ENCODE data around the gene GAB4. TPM values are rescaled to one million over a fixed set of nuclear protein-coding genes. Genes with fewer than 3 reads are reported as not detected.

GAB4 gene
- total RNA-seq, 1 donor from 2014 or later = not detected

DNA sequence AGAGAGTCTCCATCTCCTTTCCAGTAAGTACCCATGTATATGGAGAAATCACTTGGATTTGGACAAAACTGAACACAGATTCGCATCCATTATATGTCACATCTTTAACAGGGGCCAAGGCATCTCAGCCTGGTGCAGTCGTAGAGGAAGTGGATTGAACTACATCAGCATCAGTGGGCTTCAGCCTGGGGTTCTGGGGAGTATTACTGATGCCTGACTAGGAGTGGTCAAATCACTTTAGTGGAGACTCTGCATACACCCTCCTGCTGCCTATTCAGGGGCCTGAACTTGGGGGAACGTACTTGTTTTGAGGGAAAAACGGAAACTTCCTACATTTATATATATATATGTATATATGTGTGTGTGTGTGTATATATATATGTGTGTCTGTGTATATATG, 72.8 kb downstream of the GAB4 start:
- FAIRE-seq (no peak), DNase-seq (ENCODE audit: low read depth) (no peak)
- Mint-ChIP-seq H3K27ac (ENCODE audit: unreplicated experiment) (no peak overlapping the region), H3K4me3 (ENCODE audit: unreplicated experiment) (no peak overlapping the region), H3K36me3 (ENCODE audit: low read depth, unreplicated experiment) (no peaks in the 10 kb centered on the region), H3K27me3 (ENCODE audit: low read depth, unreplicated experiment) (peaks cover 13% of the 10 kb centered on the region), H3K4me1 (ENCODE audit: low read depth, unreplicated experiment) (no peaks in the 10 kb centered on the region), H3K9me3 (ENCODE audit: unreplicated experiment) (peaks cover 3% of the 10 kb centered on the region)
- Histone ChIP-seq H2AFZ (ENCODE audit: low read depth, low read length) (no peak overlapping the region), H3K4me1 (ENCODE audit: insufficient read depth, low read length) (no peaks in the 10 kb centered on the region), H3K4me3 (ENCODE audit: insufficient read depth, low read depth, low read length) (no peak overlapping the region), H4K20me1 (ENCODE audit: insufficient read depth, low read length) (no peaks in the 10 kb centered on the region), H3K36me3 (ENCODE audit: insufficient read depth, low read length) (no peaks in the 10 kb centered on the region), H3K9me3 (ENCODE audit: insufficient read depth, low read depth, low read length) (no peaks in the 10 kb centered on the region), H3K27ac (ENCODE audit: low read depth, low read length) (no peak overlapping the region), H3K9ac (ENCODE audit: low read length) (no peak overlapping the region), H3K4me2 (ENCODE audit: low read length) (no peak overlapping the region), H3K27me3 (ENCODE audit: insufficient read depth, low read length) (no peaks in the 10 kb centered on the region), H3K79me2 (ENCODE audit: insufficient read depth, low read length) (no peaks in the 10 kb centered on the region)
- TF ChIP-seq EZH2 (IDR thresholded peaks at IDR 0.05; ENCODE audit: insufficient read depth, low read length) = no peak
- TF ChIP-seq, protein P1, sequence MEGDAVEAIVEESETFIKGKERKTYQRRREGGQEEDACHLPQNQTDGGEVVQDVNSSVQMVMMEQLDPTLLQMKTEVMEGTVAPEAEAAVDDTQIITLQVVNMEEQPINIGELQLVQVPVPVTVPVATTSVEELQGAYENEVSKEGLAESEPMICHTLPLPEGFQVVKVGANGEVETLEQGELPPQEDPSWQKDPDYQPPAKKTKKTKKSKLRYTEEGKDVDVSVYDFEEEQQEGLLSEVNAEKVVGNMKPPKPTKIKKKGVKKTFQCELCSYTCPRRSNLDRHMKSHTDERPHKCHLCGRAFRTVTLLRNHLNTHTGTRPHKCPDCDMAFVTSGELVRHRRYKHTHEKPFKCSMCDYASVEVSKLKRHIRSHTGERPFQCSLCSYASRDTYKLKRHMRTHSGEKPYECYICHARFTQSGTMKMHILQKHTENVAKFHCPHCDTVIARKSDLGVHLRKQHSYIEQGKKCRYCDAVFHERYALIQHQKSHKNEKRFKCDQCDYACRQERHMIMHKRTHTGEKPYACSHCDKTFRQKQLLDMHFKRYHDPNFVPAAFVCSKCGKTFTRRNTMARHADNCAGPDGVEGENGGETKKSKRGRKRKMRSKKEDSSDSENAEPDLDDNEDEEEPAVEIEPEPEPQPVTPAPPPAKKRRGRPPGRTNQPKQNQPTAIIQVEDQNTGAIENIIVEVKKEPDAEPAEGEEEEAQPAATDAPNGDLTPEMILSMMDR (IDR thresholded peaks at IDR 0.05; ENCODE audit: insufficient read depth, low read depth, low read length) = no peak

DNA sequence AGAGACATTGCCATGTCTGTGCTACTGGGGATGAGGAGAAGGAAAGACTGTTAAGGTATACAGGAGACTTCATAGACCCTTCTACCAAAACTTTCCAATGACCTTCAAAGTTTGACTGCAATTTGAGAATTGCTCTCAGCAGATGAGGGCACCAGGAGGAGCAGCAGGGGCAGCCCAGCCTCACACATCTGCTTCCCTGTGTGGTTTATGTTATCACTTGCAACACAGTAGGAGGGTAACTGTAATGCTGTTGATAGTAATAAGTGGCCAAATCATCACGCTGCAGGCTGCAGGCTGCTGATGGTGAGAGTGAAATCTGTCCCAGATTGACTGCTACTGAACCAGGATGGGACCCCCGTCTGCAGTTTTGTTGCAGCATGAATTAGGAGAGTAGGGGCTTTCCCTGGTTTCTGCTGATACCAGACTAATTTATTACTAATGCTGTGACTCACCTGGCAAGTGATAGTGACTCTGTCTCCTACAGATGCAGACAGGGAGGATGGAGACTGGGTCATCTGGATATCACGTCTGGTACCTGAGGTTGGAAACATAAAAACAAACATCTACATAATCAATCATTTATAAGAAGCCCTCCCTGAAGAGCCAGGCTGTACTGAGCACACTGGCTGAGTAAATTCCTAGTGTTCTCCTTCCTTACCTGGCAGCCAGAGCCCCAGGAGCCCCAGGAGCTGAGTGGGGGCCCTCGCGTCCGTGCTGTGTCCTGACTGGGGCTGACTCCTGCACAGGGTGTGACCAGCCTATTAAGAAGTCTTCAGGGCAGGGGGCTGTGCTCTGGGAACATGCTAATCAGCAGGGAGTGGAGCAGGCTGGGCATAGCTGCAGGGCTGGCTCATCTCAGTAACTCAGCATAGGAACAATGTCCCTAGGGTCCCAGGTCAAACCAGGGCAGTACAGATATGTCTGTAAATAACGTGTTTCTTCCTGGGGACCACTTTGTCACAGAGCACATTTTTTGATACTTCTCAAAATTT, 74.4 kb downstream of the GAB4 start:
- H3K9me3 Mint-ChIP-seq (ENCODE audit: unreplicated experiment) = peaks cover 3% of the 10 kb centered on the region
- H3K27me3 Mint-ChIP-seq (ENCODE audit: low read depth, unreplicated experiment) = peaks cover 13% of the 10 kb centered on the region
- no peaks in the 10 kb centered on the region for H3K36me3 Mint-ChIP-seq (ENCODE audit: low read depth, unreplicated experiment)

More for the DNA sequence above, 74.4 kb downstream of the GAB4 start:
- Mint-ChIP-seq H3K27ac (ENCODE audit: unreplicated experiment) (no peak overlapping the region), H3K4me1 (ENCODE audit: low read depth, unreplicated experiment) (no peaks in the 10 kb centered on the region), H3K4me3 (ENCODE audit: unreplicated experiment) (no peak overlapping the region)
- H2AFZ ChIP-seq (ENCODE audit: low read depth, low read length) = no peak overlapping the region
- H3K36me3 ChIP-seq (ENCODE audit: insufficient read depth, low read length) = no peaks in the 10 kb centered on the region
- no peak overlapping the region for H3K4me2 ChIP-seq (ENCODE audit: low read length)
- TF ChIP-seq EZH2 (IDR thresholded peaks at IDR 0.05; ENCODE audit: insufficient read depth, low read length) = no peak
- TF ChIP-seq, protein P1 (IDR thresholded peaks at IDR 0.05; ENCODE audit: insufficient read depth, low read depth, low read length) = no peak
- H3K79me2 ChIP-seq (ENCODE audit: insufficient read depth, low read length) = no peaks in the 10 kb centered on the region
- H3K9me3 ChIP-seq (ENCODE audit: insufficient read depth, low read depth, low read length) = no peaks in the 10 kb centered on the region
- H4K20me1 ChIP-seq (ENCODE audit: insufficient read depth, low read length) = no peaks in the 10 kb centered on the region
- no peak for DNase-seq (ENCODE audit: low read depth)
- H3K4me1 ChIP-seq (ENCODE audit: insufficient read depth, low read length) = no peaks in the 10 kb centered on the region
- no peaks in the 10 kb centered on the region for H3K27me3 ChIP-seq (ENCODE audit: insufficient read depth, low read length)
- no peak overlapping the region for H3K9ac ChIP-seq (ENCODE audit: low read length)
- no peak overlapping the region for H3K27ac ChIP-seq (ENCODE audit: low read depth, low read length)
- FAIRE-seq = no peak
- H3K4me3 ChIP-seq (ENCODE audit: insufficient read depth, low read depth, low read length) = no peak overlapping the region

Data from astrocyte (in vitro differentiated cells and primary cell).